Raji (cell line): ENCODE measurements around the gene ITGA2.

Experiments used
- POLR2A ChIP-seq: IDR thresholded peaks from 2 replicates; pipeline ENCODE4 v1.6.1; 2011; ENCODE audit warnings: low read depth, low read length, control low read depth; ENCODE audit not compliant: insufficient read depth

Gene ITGA2

GRCh38 chr5:53025487-53025886 is 36.3 kb downstream of the ITGA2 start:
- no peak for TF ChIP-seq POLR2A

GRCh38 chr5:53027913-53028312 is 38.8 kb downstream of the ITGA2 start:
- TF ChIP-seq POLR2A = no peak

GRCh38 chr5:53029608-53030007 is 40.5 kb downstream of the ITGA2 start:
- TF ChIP-seq POLR2A = no peak

GRCh38 chr5:53030893-53031292 is 41.7 kb downstream of the ITGA2 start:
- no peak for TF ChIP-seq POLR2A

- TF ChIP-seq POLR2A = no peak
Measured at GRCh38 chr5:53031695-53032096, 42.5 kb downstream of the ITGA2 start.

- no peak for TF ChIP-seq POLR2A
Measured at GRCh38 chr5:53032188-53032587, 43.0 kb downstream of the ITGA2 start.

GRCh38 chr5:53034832-53035231 is 45.7 kb downstream of the ITGA2 start:
- no peak for TF ChIP-seq POLR2A

GRCh38 chr5:53035868-53036381 is 46.8 kb downstream of the ITGA2 start:
- TF ChIP-seq POLR2A = no peak

GRCh38 chr5:53037141-53037859 is 48.1 kb downstream of the ITGA2 start:
- no peak for TF ChIP-seq POLR2A

- TF ChIP-seq POLR2A = no peak
Measured at GRCh38 chr5:53038196-53038847, 49.2 kb downstream of the ITGA2 start.

GRCh38 chr5:53039855-53040254 is 50.7 kb downstream of the ITGA2 start:
- no peak for TF ChIP-seq POLR2A

GRCh38 chr5:53041071-53041692 is 52.0 kb downstream of the ITGA2 start:
- no peak for TF ChIP-seq POLR2A

GRCh38 chr5:53041740-53042139 is 52.6 kb downstream of the ITGA2 start:
- TF ChIP-seq POLR2A = no peak

GRCh38 chr5:53045263-53045662 is 56.1 kb downstream of the ITGA2 start:
- TF ChIP-seq POLR2A = no peak

- TF ChIP-seq POLR2A = no peak
Measured at GRCh38 chr5:53048248-53048647, 59.1 kb downstream of the ITGA2 start.

GRCh38 chr5:53052499-53052898 is 63.3 kb downstream of the ITGA2 start:
- TF ChIP-seq POLR2A = no peak
